ENCODE measurements around the gene CMIP.
A peak's percentile ranks its signal among the peaks of the same experiment; 100 is the strongest.

CMIP gene

DNA sequence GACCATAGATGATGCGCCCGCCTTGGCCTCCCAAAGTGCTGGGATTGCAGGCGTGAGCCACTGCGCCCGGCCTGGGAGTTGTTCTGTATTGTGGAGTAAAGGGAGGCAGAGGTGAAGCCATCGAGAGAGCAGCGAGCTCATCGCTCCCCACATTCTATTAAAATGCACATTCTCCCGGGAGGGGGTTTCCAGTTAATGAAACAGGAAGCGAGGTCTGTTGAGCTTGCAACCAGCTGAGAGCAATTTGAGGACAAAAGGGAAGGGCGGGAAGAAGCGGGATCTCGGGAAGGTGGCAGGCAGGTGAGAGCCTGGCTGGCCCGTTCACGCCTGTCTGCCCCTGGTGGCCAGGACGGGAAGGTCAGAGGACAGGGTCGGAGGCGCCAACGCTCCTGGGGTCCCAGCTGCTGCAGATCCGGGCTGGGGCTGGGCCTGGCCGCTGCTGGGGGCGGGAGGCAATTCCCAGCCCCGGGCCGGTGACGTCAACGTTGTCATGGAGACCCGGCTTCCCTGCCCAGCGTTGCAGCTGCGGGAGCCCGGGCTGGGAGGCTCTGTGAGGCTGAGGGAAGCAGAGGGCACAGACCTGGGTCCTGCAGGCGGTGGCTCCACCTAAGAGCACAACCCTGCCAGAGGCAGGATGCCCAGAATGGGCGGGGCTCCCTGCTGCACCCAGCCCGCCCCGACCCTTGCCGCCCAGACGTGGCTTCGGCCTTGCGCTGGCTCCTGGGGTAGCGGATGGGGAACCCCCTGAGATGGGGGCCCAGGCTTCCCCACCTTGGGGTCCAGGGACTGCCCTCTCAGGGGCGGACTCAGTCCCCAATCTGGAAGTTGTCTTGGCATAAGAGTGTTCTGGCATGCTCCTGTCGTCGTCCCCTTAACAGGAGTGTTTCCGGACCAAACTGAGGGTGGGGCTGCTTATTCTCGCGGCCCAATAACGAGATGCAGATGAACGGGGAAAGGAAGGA is 285.8 kb downstream of the CMIP start:
- Histone ChIP-seq H3K27me3 (no peaks in the 10 kb centered on the region), H3K9ac (peak overlapping the region; percentile 55 to 76 (median 65)), H3K4me2 (peak overlapping the region; percentile 86 to 98 (median 95))

DNA sequence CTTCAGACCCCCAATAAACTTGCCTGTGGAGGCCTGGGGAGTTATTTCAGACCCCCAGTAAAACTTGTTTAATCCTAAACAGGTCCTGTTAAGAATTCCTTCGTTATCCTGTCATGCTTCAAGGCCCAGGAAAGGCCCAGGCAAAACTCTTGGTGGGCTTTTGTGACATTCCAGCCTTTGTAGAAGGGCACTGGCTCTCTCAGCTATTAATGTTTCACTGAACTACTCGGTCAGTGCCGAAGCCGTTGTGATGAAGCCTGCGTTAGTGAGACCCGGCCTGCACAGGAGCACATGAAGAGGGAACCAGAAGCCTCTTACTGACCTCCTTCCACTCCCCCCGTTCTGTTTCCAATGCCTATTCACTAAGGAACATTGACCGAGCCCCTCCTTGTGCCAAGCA is 287.0 kb downstream of the CMIP start:
- H3K4me3 ChIP-seq, result no peak overlapping the region
- H3K27me3 ChIP-seq, result no peaks in the 10 kb centered on the region
- TF ChIP-seq Cebpa-rat (IDR thresholded peaks at IDR 0.05), result no peak
- H3K36me3 ChIP-seq, result no peaks in the 10 kb centered on the region
- H3K9me3 ChIP-seq (replicated peaks in 1 of 11), result no peaks in the 10 kb centered on the region
- no peaks in the 10 kb centered on the region for H4K20me1 ChIP-seq
- 0 out of 22 replicates have a peak overlapping the region, but pooled peaks of 1 of the 11 experiments have one; percentile 28 for H3K9ac ChIP-seq
- peaks cover 21 to 48% (median 34%) of the 10 kb centered on the region in 10 experiments for H3K4me1 ChIP-seq
- peak overlapping the region in 3 of 11 experiments; percentile 64 to 83 (median 79); a peak in 3 of 22 replicates for H3K27ac ChIP-seq
- H3K4me2 ChIP-seq, result peak overlapping the region in 10 of 11 experiments; percentile 86 to 98 (median 94); a peak in 18 of 22 replicates

More for the DNA sequence above, 285.8 kb downstream of the CMIP start:
- H3K9me3 ChIP-seq (replicated peaks in 1 of 11), result no peaks in the 10 kb centered on the region
- H3K27ac ChIP-seq, result peak overlapping the region in 10 of 11 experiments; percentile 58 to 83 (median 66); a peak in 20 of 22 replicates
- H3K36me3 ChIP-seq, result no peaks in the 10 kb centered on the region
- no peak for TF ChIP-seq Cebpa-rat (IDR thresholded peaks at IDR 0.05)
- H3K4me1 ChIP-seq, result peaks cover 21 to 60% (median 37%) of the 10 kb centered on the region in 10 experiments
- peak overlapping the region; percentile 39 to 68 (median 54) for H3K4me3 ChIP-seq
- no peaks in the 10 kb centered on the region for H4K20me1 ChIP-seq

DNA sequence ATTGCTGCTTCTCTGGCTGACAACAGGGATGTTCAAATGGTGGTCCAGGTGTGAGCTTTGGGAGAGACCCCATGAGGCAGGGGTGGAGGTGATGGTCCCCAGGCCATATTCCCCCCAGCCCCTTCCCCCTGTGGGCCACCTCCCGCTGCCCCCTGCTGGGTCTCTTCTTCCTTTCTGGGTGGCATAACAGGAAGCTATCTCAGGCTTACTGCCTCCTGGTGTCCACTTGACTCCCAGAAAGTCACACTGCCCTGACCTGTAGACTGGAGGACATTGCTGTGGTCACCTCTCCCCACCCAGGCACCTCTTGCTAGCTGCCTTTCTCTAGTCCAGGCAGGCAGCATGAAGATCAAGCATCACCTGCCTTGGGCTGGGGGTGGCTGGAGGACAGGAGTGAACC is 288.1 kb downstream of the CMIP start:
- no peaks in the 10 kb centered on the region for H3K36me3 ChIP-seq
- H3K9me3 ChIP-seq (replicated peaks in 1 of 11), result no peaks in the 10 kb centered on the region
- TF ChIP-seq Cebpa-rat (IDR thresholded peaks at IDR 0.05), result no peak
- no peak overlapping the region for H3K4me3 ChIP-seq
- no peak overlapping the region for H3K4me2 ChIP-seq
- H4K20me1 ChIP-seq, result no peaks in the 10 kb centered on the region
- H3K4me1 ChIP-seq, result peaks cover 23 to 45% (median 36%) of the 10 kb centered on the region in 10 experiments
- no peak overlapping the region for H3K27ac ChIP-seq
- H3K27me3 ChIP-seq, result no peaks in the 10 kb centered on the region
- no peak overlapping the region for H3K9ac ChIP-seq

DNA sequence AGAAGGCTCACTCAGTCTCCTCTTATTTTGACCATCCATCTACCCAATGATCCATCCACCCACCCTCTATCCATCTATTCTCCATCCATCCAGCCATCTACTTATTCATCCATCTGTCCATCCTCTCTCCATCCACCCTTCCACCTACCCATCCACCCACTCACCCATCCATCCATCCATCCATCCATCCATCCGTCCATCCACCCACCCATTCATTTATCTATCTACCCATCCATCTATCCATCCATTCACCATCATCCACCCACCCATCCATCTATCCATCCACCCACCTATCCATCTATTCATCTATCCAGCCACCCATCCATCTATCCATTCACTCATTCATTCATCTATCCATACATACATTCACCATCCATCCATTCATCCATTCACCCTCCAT is 288.7 kb downstream of the CMIP start:
- Histone ChIP-seq H3K4me3 (no peak overlapping the region), H3K36me3 (no peaks in the 10 kb centered on the region), H4K20me1 (no peaks in the 10 kb centered on the region), H3K27ac (no peak overlapping the region), H3K4me1 (peaks cover 29 to 48% (median 41%) of the 10 kb centered on the region in 10 experiments), H3K27me3 (no peaks in the 10 kb centered on the region), H3K9ac (no peak overlapping the region), H3K4me2 (no peak overlapping the region), H3K9me3 (replicated peaks in 1 of 11) (no peaks in the 10 kb centered on the region)
- TF ChIP-seq Cebpa-rat (IDR thresholded peaks at IDR 0.05), result no peak

DNA sequence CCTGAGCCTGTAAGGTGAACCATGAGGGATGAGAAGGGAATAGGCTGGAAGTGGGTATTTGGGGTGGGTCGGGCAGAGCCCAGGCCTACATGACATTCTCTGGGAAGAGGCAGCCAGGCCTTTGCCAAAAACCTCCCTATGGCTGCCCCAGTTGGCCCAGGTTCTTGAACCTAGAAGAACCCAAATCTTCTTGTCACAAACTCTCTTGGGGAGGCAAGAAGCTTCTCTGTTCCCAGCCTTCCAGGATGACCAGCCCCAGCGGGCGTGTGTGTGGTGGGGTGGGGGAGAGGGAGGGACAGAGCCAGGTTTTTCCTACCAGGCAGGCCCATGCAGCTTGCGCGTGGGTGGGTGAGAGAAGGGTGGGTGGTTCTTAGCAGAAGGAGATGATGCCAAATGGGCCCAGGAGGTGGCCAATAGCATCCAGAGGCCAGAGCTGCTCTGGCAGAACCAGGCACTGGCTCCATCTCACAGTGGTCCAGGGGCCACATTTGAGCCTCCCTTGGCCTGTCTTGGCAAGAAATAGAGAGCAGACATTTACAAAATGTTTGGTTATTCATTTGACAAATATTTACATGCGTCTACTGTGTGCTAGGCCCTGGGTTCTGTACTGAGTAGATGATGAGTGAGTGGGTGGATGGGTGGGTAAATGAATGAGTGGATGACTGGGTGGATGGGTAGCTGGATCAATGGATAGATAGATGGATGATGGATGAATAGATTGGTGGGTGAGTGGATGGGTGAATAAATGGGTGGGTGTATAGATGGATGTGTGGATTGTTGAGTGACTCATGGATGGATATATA is 290.2 kb downstream of the CMIP start:
- Histone ChIP-seq H3K4me2 (no peak overlapping the region), H3K27ac (no peak overlapping the region), H3K9ac (no peak overlapping the region), H3K4me3 (no peak overlapping the region), H3K9me3 (replicated peaks in 1 of 11) (no peaks in the 10 kb centered on the region), H4K20me1 (no peaks in the 10 kb centered on the region), H3K36me3 (no peaks in the 10 kb centered on the region), H3K27me3 (no peaks in the 10 kb centered on the region), H3K4me1 (peaks cover 38 to 50% (median 46%) of the 10 kb centered on the region in 10 experiments)
- TF ChIP-seq Cebpa-rat (IDR thresholded peaks at IDR 0.05), result no peak

DNA sequence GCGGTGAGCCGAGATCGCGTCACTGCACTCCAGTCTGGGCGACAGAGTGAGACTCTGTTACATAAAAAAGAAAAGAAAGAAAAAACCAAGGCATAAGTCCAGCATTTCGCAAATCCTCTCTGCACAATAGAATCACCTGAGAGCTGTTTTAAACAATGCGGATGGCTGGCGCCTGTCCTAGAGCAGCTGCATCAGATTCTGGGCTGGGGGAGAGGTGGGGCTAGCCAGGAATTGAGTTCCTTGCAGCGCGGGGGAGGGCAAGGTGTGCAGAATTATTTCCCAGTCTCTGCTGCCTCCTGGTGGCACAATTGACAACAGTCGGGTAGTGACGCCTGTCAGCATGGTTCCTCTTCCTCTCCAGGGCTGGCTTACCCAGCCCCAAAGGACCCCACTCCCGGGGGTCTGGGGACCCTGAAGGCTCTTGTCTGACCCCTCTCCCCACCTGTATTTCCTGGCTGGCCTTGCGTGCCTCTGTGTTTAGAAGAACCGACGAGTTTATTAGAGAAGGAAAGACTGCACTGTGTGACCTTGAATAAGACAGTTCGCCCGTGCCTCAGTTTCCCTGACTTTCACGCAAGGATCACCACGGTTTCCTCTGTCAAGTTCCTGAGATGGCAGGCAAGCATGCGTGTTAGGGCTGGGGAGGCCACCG is 293.4 kb downstream of the CMIP start:
- peak overlapping the region; percentile 16 to 72 (median 61); a peak in 21 of 22 replicates for H3K9ac ChIP-seq
- no peaks in the 10 kb centered on the region for H3K9me3 ChIP-seq (replicated peaks in 1 of 11)
- no peaks in the 10 kb centered on the region for H3K27me3 ChIP-seq
- H3K4me2 ChIP-seq, result peak overlapping the region; percentile 63 to 99 (median 92)
- H3K4me3 ChIP-seq, result peak overlapping the region; percentile 13 to 60 (median 46); a peak in 16 of 20 replicates
- H3K4me1 ChIP-seq, result peaks cover 38 to 48% (median 41%) of the 10 kb centered on the region in 10 experiments
- no peaks in the 10 kb centered on the region for H3K36me3 ChIP-seq
- peak overlapping the region; percentile 18 to 83 (median 67); a peak in 20 of 22 replicates for H3K27ac ChIP-seq
- TF ChIP-seq Cebpa-rat (IDR thresholded peaks at IDR 0.05), result no peak
- no peaks in the 10 kb centered on the region for H4K20me1 ChIP-seq

DNA sequence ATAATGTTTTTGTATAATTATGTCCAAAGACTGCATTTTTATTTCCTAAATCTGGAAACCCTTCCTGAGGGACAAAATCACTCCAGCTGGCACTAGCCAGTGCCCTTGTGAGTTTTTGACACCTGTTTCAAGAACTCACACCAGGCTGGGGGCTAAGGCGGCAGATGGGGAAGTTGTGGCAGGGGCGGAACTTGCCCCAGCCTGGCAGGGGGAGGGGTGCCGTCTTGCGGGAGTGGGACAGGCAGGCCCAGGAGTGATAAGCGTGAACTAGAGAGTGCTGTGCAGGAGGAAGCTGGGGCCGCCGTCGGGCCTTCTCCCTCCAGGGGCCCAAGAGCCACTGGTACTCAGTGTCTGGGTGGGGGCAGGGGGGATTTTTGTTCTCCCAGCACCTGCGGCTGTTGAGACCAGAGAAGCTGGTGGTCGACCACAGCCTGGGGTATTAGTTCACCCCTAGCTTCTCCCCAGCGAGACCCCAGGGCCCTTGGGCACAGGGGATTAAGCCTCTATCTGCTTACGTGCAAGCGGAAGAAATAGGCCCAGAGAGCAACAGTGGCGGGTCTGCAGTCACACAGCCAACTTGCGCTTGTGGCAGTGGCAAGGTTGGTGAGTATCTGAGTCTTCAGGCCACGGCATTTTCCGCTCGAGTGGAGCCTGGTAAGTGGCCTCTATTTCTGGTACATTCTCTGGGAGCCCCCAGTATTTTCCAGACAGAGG is 294.3 kb downstream of the CMIP start:
- no peak for TF ChIP-seq Cebpa-rat (IDR thresholded peaks at IDR 0.05)
- H3K4me1 ChIP-seq, result peaks cover 38 to 48% (median 41%) of the 10 kb centered on the region in 10 experiments
- H3K9ac ChIP-seq, result peak overlapping the region; percentile 35 to 75 (median 63); a peak in 21 of 22 replicates
- H3K4me2 ChIP-seq, result peak overlapping the region; percentile 63 to 99 (median 92)
- H3K27me3 ChIP-seq, result no peaks in the 10 kb centered on the region
- peak overlapping the region; percentile 32 to 83 (median 71); a peak in 21 of 22 replicates for H3K27ac ChIP-seq
- peak overlapping the region in 5 of 10 experiments; percentile 15 to 47 (median 20); a peak in 8 of 20 replicates for H3K4me3 ChIP-seq
- H3K9me3 ChIP-seq (replicated peaks in 1 of 11), result no peaks in the 10 kb centered on the region
- no peaks in the 10 kb centered on the region for H4K20me1 ChIP-seq
- H3K36me3 ChIP-seq, result no peaks in the 10 kb centered on the region

DNA sequence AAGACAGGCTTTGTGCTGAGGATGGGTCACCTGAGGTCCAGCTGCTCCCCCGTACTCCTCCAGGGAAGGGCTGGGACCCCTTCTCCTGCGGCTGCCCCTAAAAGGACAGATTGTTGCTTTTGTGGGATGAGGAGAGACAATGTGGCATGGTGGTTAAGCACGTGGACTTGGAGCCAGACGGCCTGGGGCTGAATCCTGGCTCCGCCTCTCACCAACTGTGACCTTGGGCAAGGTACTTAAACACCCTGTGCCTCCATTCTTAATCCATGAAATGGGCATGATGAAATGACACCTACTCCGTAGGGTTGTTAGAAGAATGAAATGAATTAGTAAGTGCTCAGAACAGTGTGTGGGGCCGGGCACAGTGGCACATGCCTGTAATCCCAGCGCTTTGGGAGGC is 294.9 kb downstream of the CMIP start:
- Histone ChIP-seq H3K9me3 (replicated peaks in 1 of 11) (no peaks in the 10 kb centered on the region), H3K4me2 (peak overlapping the region; percentile 63 to 99 (median 92)), H3K4me1 (peaks cover 38 to 48% (median 41%) of the 10 kb centered on the region in 10 experiments), H3K4me3 (peak overlapping the region in 5 of 10 experiments; percentile 15 to 47 (median 20); a peak in 8 of 20 replicates), H3K9ac (peak overlapping the region; percentile 35 to 75 (median 63); a peak in 21 of 22 replicates), H4K20me1 (no peaks in the 10 kb centered on the region), H3K27ac (peak overlapping the region; percentile 32 to 83 (median 71); a peak in 21 of 22 replicates), H3K36me3 (no peaks in the 10 kb centered on the region), H3K27me3 (no peaks in the 10 kb centered on the region)
- TF ChIP-seq Cebpa-rat (IDR thresholded peaks at IDR 0.05), result no peak
